ENCODE results near the gene LIN7A.
"Not testable (repeated sequence)": the region's sequence is repeated elsewhere in the genome, so short reads cannot be mapped to it uniquely, and the experiment has no call there.

The LIN7A gene

GRCh38 chr12:80807640-80808288 is 130.0 kb downstream of the LIN7A start:
- no peak for DNase-seq (ENCODE audit: low read depth)

- DNase-seq (ENCODE audit: low read depth): no peak
Measured at GRCh38 chr12:80805106-80805505, 132.6 kb downstream of the LIN7A start.

- no peak for DNase-seq (ENCODE audit: low read depth)
Measured at GRCh38 chr12:80802652-80803400, 134.9 kb downstream of the LIN7A start.

GRCh38 chr12:80798281-80798680 is 139.5 kb downstream of the LIN7A start:
- DNase-seq (ENCODE audit: low read depth): no peak

- DNase-seq (ENCODE audit: low read depth): no peak
Measured at GRCh38 chr12:80794551-80794950, 143.2 kb downstream of the LIN7A start.

GRCh38 chr12:80792861-80793260 is 144.9 kb downstream of the LIN7A start:
- no peak for DNase-seq (ENCODE audit: low read depth)

GRCh38 chr12:80791863-80792262 is 145.9 kb downstream of the LIN7A start:
- no peak for DNase-seq (ENCODE audit: low read depth)

GRCh38 chr12:80788407-80788806 is 149.3 kb downstream of the LIN7A start:
- not testable (repeated sequence) for DNase-seq (ENCODE audit: low read depth)

GRCh38 chr12:80782963-80783470 is 154.7 kb downstream of the LIN7A start:
- not testable (repeated sequence) for DNase-seq (ENCODE audit: low read depth)

GRCh38 chr12:80781313-80781712 is 156.4 kb downstream of the LIN7A start:
- no peak for DNase-seq (ENCODE audit: low read depth)

GRCh38 chr12:80780746-80781145 is 157.0 kb downstream of the LIN7A start:
- no peak for DNase-seq (ENCODE audit: low read depth)

- DNase-seq (ENCODE audit: low read depth): no peak
Measured at GRCh38 chr12:80778005-80778541, 159.7 kb downstream of the LIN7A start.

GRCh38 chr12:80777587-80777986 is 160.1 kb downstream of the LIN7A start:
- no peak for DNase-seq (ENCODE audit: low read depth)

GRCh38 chr12:80776706-80777105 is 161.0 kb downstream of the LIN7A start:
- no peak for DNase-seq (ENCODE audit: low read depth)

GRCh38 chr12:80770958-80771357 is 166.8 kb downstream of the LIN7A start:
- no peak for DNase-seq (ENCODE audit: low read depth)

- no peak for DNase-seq (ENCODE audit: low read depth)
Measured at GRCh38 chr12:80769553-80770140, 168.1 kb downstream of the LIN7A start.

- no peak for DNase-seq (ENCODE audit: low read depth)
Measured at GRCh38 chr12:80766897-80767296, 170.8 kb downstream of the LIN7A start.

GRCh38 chr12:80766210-80766609 is 171.5 kb downstream of the LIN7A start:
- no peak for DNase-seq (ENCODE audit: low read depth)

- DNase-seq (ENCODE audit: low read depth): no peak
Measured at GRCh38 chr12:80763874-80764273, 173.9 kb downstream of the LIN7A start.

GRCh38 chr12:80761838-80762237 is 175.9 kb downstream of the LIN7A start:
- no peak for DNase-seq (ENCODE audit: low read depth)

GRCh38 chr12:80756875-80757274 is 180.9 kb downstream of the LIN7A start:
- no peak for DNase-seq (ENCODE audit: low read depth)

GRCh38 chr12:80754274-80754673 is 183.5 kb downstream of the LIN7A start:
- DNase-seq (ENCODE audit: low read depth): no peak

- no peak for DNase-seq (ENCODE audit: low read depth)
Measured at GRCh38 chr12:80752464-80752863, 185.3 kb downstream of the LIN7A start.
